Stimulated activated naive CD8-positive, alpha-beta T cell treated with anti-CD3 and anti-CD28 coated beads, Interleukin-15, amount 100 ng/mL, for 72 hours (primary cell): Measurements from ENCODE around the gene CAMKMT.
A peak's percentile ranks its signal among the peaks of the same experiment; 100 is the strongest.

Source experiments
- ATAC-seq: fragments of 150-1000 bp; cut with Tn5 transposase; 2 replicates; pipeline ENCODE4 v1.10.0; 2021; ENCODE audit warnings: mild to moderate bottlenecking, moderate library complexity
- DNase-seq, 2 donors: peaks; one replicate each; pipeline ENCODE4 v3.0.0; 2021 to 2022
- H3K27ac Mint-ChIP-seq, 2 donors: one replicate each; pipeline ENCODE4 v1.8.0; 2022; ENCODE audit warnings: mild to moderate bottlenecking in 2 of 2, mixed read lengths in 2 of 2, moderate library complexity in 2 of 2
- H3K27me3 Mint-ChIP-seq: one replicate; pipeline ENCODE4 v1.8.0; 2022; ENCODE audit warnings: mixed read lengths
- H3K4me1 Mint-ChIP-seq: one replicate; pipeline ENCODE4 v1.8.0; 2022; ENCODE audit warnings: mild to moderate bottlenecking, mixed read lengths
- H3K4me3 Mint-ChIP-seq, 2 donors: one replicate each; pipeline ENCODE4 v1.8.0; 2022; ENCODE audit warnings: mild to moderate bottlenecking in 2 of 2, mixed read lengths in 2 of 2, moderate library complexity in 1 of 2
- H3K9me3 Mint-ChIP-seq, 2 donors: one replicate each; pipeline ENCODE4 v1.8.0; 2022; ENCODE audit warnings: mixed read lengths in 2 of 2

The CAMKMT gene

DNA sequence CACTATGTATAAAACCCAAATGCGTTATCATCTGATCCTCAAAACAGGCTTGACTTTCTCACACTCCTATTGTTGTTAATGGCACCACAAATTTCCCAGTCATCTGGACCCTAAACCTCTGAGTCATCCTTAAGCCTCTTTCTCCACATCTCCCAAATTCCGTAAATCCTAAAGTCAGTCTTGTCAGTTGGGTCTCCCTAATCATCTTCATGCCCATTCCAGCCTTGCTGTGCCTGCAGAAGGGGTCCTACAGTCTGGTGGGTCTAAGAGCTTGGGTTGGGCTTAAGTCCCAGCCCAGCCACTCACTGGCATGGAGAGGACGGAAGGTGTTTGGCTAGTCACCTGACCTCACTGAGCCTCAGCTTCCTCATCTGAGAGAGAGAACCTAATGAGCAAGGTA is 314.6 kb downstream of the CAMKMT start:
- ATAC-seq (no peak), DNase-seq (no peak)
- Mint-ChIP-seq H3K27ac (no peak overlapping the region), H3K4me3 (no peak overlapping the region), H3K4me1 (no peaks in the 10 kb centered on the region), H3K27me3 (no peaks in the 10 kb centered on the region), H3K9me3 (no peaks in the 10 kb centered on the region)

GRCh38 chr2:44679584-44679983 is 317.8 kb downstream of the CAMKMT start:
- no peaks in the 10 kb centered on the region for H3K27me3 Mint-ChIP-seq
- DNase-seq (no peak), ATAC-seq (no peak)
- H3K27ac Mint-ChIP-seq, result no peak overlapping the region
- H3K4me1 Mint-ChIP-seq, result no peaks in the 10 kb centered on the region
- no peaks in the 10 kb centered on the region for H3K9me3 Mint-ChIP-seq
- no peak overlapping the region for H3K4me3 Mint-ChIP-seq

DNA sequence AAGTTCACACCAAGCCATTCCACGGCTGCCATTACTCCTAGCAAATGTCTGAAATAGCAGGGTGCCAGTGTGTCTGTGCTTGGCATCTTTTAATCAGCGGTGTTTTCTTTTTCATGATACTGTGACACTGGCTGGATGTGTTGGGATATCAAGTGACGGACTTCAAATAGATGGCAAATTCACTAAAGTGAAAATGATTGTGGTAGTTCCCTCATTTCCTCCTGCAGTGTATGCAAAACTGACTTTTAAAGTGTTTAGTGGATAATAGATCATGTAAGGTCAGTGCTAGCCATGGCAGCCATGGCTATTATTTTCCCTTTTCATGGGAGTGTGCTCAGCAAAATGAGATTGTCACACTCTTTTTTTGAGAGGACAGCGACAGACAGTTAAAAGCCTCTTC is 318.2 kb downstream of the CAMKMT start:
- ATAC-seq, result no peak

DNA sequence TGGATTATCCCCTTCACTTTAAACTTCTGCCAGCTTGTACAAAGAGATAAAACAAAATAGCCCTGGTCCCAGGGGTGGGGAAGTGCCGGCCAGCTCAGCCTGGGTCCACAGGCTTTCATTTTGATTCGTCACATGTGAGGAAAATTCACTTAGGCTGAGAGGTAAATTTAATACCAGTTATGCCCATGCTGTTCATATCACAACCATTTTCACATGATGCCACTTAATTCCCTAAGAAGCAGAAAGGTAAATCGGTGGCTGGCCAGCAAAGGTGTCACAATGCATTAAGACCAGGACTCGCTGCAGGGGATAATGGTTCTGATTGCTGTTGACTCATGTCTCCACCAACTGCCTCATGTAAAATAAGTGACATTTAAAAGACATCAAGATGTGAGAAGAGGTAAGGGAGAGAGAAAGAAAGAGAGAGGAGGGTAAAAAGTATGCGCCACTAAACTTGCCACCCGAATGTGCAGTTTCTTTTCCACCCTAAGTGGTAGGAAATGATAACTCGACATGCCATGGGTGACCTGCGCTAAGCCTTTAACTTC is 318.8 kb downstream of the CAMKMT start:
- Mint-ChIP-seq H3K4me3 (no peak overlapping the region), H3K27me3 (no peaks in the 10 kb centered on the region)
- ATAC-seq, result no peak

More for the DNA sequence above, 318.2 kb downstream of the CAMKMT start:
- H3K9me3 Mint-ChIP-seq, result no peaks in the 10 kb centered on the region
- H3K27me3 Mint-ChIP-seq, result no peaks in the 10 kb centered on the region
- no peaks in the 10 kb centered on the region for H3K4me1 Mint-ChIP-seq
- H3K4me3 Mint-ChIP-seq, result no peak overlapping the region
- no peak for DNase-seq
- no peak overlapping the region for H3K27ac Mint-ChIP-seq

DNA sequence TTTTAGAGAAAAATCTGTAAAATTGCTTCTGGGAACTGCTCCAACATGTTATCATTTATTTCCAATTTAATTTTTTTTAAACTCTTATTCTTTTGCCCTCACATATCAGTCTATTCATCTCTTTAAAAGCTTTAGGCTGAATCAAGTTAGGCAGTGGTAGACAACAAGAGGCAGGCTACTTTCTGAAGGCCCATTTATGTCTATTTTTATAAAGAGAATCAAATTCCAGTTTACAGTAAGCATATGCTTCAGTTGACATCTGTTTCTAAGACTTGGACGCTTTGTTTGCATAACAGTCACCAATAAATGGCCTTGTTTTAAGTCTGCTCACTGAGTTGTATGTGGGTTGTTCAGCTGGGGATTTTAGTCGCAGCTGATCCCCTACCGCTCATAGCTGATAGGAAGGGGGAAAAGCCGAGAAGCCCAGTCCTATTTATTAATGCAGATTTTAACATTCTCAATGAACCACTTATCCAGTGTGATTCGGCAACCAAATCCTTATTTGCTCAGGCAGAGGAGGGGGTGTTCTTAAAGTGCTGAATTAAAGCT is 319.3 kb downstream of the CAMKMT start:
- Mint-ChIP-seq H3K27me3 (no peaks in the 10 kb centered on the region), H3K4me1 (no peaks in the 10 kb centered on the region), H3K4me3 (no peak overlapping the region), H3K9me3 (no peaks in the 10 kb centered on the region), H3K27ac (no peak overlapping the region)
- DNase-seq (no peak), ATAC-seq (no peak)

More for the DNA sequence above, 318.8 kb downstream of the CAMKMT start:
- Mint-ChIP-seq H3K4me1 (no peaks in the 10 kb centered on the region), H3K27ac (no peak overlapping the region), H3K9me3 (no peaks in the 10 kb centered on the region)
- DNase-seq, result no peak

- no peaks in the 10 kb centered on the region for H3K27me3 Mint-ChIP-seq
- ATAC-seq, result no peak
- H3K4me1 Mint-ChIP-seq, result no peaks in the 10 kb centered on the region
Measured at GRCh38 chr2:44682459-44682858, 320.7 kb downstream of the CAMKMT start.

GRCh38 chr2:44684559-44684958 is 322.8 kb downstream of the CAMKMT start:
- Mint-ChIP-seq H3K27me3 (no peaks in the 10 kb centered on the region), H3K4me3 (no peak overlapping the region), H3K27ac (no peak overlapping the region), H3K4me1 (no peaks in the 10 kb centered on the region), H3K9me3 (no peaks in the 10 kb centered on the region)
- DNase-seq (no peak), ATAC-seq (no peak)

More at GRCh38 chr2:44682459-44682858, 320.7 kb downstream of the CAMKMT start:
- no peaks in the 10 kb centered on the region for H3K9me3 Mint-ChIP-seq
- no peak overlapping the region for H3K27ac Mint-ChIP-seq
- H3K4me3 Mint-ChIP-seq, result no peak overlapping the region
- DNase-seq, result no peak

- ATAC-seq, result no peak
- Mint-ChIP-seq H3K4me3 (no peak overlapping the region), H3K9me3 (no peaks in the 10 kb centered on the region), H3K27me3 (no peaks in the 10 kb centered on the region), H3K4me1 (no peaks in the 10 kb centered on the region), H3K27ac (no peak overlapping the region)
- DNase-seq, result no peak
Measured at GRCh38 chr2:44686561-44686960, 324.8 kb downstream of the CAMKMT start.

DNA sequence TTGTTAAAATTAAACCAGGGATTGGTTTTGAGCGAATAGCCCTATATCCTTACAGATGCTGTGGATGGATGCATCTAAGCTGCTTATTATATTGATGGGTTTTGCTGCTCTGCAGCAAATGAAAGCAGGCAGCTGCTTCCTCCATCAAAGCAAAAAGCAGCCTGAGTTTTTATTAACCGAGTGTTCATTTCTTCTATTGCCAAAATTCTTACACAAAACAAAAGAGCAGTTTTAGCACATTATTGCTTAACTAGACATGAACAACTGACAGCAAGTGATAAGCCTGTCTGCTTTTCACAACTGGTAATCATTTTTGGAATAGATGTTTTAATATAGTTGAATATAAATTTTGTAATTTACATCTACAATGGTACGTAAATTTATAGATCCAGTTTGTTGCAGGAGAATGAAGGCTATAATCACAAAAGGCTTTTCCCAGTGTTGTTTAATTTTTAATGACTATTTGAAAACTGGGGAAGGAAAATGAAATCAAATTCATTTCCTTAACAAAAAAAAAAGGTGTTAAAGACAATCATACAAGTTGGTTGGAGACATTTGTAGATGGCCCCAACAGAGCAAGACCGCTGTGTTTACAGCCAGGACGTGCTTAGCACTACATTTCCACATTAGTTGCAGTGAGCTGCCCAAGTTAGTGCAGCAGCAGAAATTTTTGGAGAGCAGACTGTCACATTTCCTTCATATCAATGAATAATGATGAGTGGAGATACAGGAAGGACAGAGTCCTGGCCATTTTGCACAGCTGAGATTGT is 326.1 kb downstream of the CAMKMT start:
- no peaks in the 10 kb centered on the region for H3K27me3 Mint-ChIP-seq
- no peak for DNase-seq

GRCh38 chr2:44688456-44689124 is 326.8 kb downstream of the CAMKMT start:
- H3K27me3 Mint-ChIP-seq, result no peaks in the 10 kb centered on the region
- DNase-seq, result no peak
- H3K27ac Mint-ChIP-seq, result no peak overlapping the region
- H3K4me3 Mint-ChIP-seq, result no peak overlapping the region
- H3K9me3 Mint-ChIP-seq, result no peaks in the 10 kb centered on the region
- no peaks in the 10 kb centered on the region for H3K4me1 Mint-ChIP-seq
- no peak for ATAC-seq

More for the DNA sequence above, 326.1 kb downstream of the CAMKMT start:
- no peaks in the 10 kb centered on the region for H3K4me1 Mint-ChIP-seq
- H3K27ac Mint-ChIP-seq, result no peak overlapping the region
- H3K4me3 Mint-ChIP-seq, result no peak overlapping the region
- no peaks in the 10 kb centered on the region for H3K9me3 Mint-ChIP-seq
- no peak for ATAC-seq

DNA sequence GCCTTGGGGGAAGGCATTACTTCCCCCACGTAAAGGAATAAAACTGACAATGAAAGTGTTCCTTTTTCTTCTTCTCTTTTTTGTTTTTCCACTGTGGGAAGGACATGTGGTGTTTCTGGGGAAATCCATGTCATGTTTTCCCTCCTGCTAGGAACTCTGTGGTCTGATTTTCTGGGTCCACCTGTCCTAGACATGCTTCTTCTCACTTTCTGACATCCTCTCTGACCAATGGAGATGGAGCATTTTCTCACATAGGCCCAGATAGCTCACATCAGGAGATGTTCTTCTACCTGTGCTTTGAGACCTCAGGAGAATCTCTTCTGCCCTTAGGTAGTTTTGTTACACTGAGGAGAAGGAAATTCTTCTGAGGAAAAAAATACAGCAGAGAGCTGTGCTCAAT is 327.8 kb downstream of the CAMKMT start:
- peak overlapping the region in 1 of 2 donors; percentile 53 for H3K27ac Mint-ChIP-seq
- ATAC-seq, result no peak
- no peaks in the 10 kb centered on the region for H3K27me3 Mint-ChIP-seq

DNA sequence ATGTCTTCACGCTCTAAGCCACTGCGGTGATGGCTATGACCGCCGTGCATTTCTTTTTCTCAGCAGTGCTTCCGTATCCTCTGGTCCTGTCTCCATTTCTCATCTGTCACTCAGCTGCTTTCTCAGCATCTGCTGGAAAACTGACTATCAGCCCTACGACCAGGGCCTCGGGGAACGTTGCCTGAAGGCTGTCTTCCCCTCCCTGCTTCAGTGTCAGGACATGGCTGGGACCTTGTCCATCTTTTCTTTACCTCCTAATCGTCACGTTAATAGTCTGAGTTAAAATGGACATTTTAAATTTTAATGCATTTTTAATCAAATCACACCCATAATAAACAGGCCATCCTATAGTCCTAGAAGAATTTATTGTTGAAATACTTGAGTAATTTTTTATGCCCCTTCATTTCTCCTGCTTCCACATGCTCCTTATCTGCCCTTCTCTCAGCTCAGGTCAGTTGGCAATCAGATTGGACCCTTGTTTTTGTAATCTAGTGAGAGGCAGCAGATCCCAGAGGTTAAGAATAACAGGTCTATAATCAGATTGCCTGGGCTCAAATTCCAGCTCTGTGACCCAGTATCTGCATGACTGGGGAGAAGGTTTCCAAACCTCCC is 329.5 kb downstream of the CAMKMT start:
- Mint-ChIP-seq H3K4me3 (no peak overlapping the region), H3K4me1 (no peaks in the 10 kb centered on the region), H3K27ac (no peak overlapping the region), H3K27me3 (no peaks in the 10 kb centered on the region), H3K9me3 (no peaks in the 10 kb centered on the region)
- DNase-seq, result no peak
- no peak for ATAC-seq

More for the DNA sequence above, 327.8 kb downstream of the CAMKMT start:
- Mint-ChIP-seq H3K9me3 (no peaks in the 10 kb centered on the region), H3K4me3 (no peak overlapping the region), H3K4me1 (no peaks in the 10 kb centered on the region)
- DNase-seq, result no peak

GRCh38 chr2:44692821-44693220 is 331.1 kb downstream of the CAMKMT start:
- H3K4me1 Mint-ChIP-seq, result no peaks in the 10 kb centered on the region

DNA sequence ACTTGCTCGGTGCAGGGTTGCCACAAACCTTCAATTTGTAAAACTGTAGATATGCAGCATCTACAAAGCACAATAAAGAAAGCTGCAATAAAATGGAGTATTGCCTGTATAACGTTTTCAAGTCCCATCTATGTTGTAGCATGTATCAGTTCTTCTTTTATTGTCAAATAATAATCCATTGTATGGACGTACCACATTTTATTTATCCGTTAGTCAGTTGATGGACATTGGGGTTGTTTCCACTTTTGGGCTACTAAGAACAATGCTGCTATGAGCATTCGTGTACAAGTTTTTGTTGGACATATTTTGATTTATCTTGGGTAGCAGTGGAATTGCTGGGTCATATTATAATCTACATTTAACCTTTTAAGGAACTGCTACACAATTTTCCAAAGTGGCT is 339.1 kb downstream of the CAMKMT start:
- peaks cover 0 to 4% of the 10 kb centered on the region in 2 donors for H3K9me3 Mint-ChIP-seq
- no peaks in the 10 kb centered on the region for H3K27me3 Mint-ChIP-seq
- DNase-seq (no peak), ATAC-seq (no peak)
- no peak overlapping the region for H3K4me3 Mint-ChIP-seq
- H3K27ac Mint-ChIP-seq, result no peak overlapping the region
- no peaks in the 10 kb centered on the region for H3K4me1 Mint-ChIP-seq

More at GRCh38 chr2:44692821-44693220, 331.1 kb downstream of the CAMKMT start:
- DNase-seq (no peak), ATAC-seq (no peak)
- Mint-ChIP-seq H3K27ac (no peak overlapping the region), H3K9me3 (no peaks in the 10 kb centered on the region), H3K27me3 (no peaks in the 10 kb centered on the region), H3K4me3 (no peak overlapping the region)

DNA sequence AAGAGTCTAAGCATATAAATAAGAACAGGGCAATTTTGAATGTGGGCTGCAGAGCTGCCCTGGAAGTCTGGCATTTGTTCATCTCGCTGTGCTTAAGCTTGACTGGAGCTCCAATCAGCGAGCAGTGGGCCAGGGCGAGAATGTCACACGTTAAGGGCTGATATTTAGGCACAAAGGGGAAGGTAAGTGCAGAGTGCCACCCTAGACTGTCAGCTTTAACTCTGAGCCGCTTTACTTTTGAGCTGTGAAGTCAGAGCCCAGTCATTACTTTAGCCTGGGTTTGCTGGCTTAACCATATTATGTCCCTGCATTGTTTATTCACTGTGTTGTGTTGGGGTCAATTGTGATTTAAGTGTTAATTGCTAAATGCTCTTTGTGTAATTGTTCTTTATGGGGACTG is 343.6 kb downstream of the CAMKMT start:
- Mint-ChIP-seq H3K27me3 (no peaks in the 10 kb centered on the region), H3K4me3 (no peak overlapping the region), H3K27ac (no peak overlapping the region), H3K9me3 (peaks cover 0 to 2% of the 10 kb centered on the region in 2 donors), H3K4me1 (peaks cover 8% of the 10 kb centered on the region)
- no peak for ATAC-seq
- no peak for DNase-seq
